ENCODE measurements around the gene MUCL1.

- no peak for TF ChIP-seq EZH2 (IDR thresholded peaks at IDR 0.05; ENCODE audit: insufficient read depth, poor library complexity, severe bottlenecking)
- TF ChIP-seq EZH2phosphoT487 (IDR thresholded peaks at IDR 0.05; ENCODE audit: insufficient read depth, low read depth) = no peak
Measured at GRCh38 chr12:54840244-54840865, 14.0 kb upstream of the MUCL1 start.
